GM18520 (cell line): ENCODE results near the gene ACE2.

ENCODE experiments used
- ATAC-seq: cut with Tn5 transposase; IDR thresholded peaks from one replicate; pipeline ENCODE4 v1.9.1; 2021; ENCODE audit not compliant: unreplicated experiment

Gene ACE2

GRCh38 chrX:15579778-15580747, 20.7 kb downstream of the ACE2 start:
- ATAC-seq: no peak

- ATAC-seq: no peak
Measured at GRCh38 chrX:15576019-15576418, 24.7 kb downstream of the ACE2 start.

DNA sequence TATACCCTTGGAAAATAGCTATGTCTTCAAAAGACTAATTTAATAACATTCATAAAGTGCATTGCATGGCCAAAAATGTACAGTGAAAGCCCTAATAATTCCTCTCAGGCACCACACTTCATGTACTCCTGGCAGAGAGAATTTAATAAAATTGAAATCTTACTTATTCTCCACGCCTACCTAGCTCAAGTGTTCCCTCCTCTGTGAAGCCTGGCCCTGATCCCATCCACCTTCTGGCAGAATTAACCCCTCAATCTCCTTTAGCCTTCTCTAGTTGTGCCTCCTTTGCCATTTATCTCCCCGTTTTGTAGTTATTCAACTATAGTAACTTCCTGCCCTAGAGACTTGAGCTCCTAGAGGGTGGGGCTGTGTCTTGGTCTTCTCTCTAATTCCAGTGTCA, 26.7 kb downstream of the ACE2 start:
- no peak for ATAC-seq

DNA sequence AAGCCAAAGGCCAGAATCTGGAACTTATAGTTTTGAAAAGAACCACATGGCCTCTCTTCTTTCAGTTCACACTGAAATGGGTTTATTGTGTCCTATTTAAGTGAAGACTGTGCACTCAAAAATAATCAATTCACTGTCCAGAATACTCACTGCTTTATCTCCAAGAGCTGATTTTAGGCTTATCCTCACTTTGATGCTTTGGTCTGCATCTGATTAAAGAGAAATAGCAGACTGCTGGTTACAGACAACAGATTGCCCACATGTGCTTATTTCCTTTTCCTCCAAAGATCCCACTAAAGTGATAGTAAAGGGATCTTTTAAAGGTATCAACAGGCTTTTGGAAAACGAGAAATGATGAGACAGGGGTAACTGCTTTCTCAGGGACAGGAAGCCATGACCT, 30.6 kb downstream of the ACE2 start:
- no peak for ATAC-seq

DNA sequence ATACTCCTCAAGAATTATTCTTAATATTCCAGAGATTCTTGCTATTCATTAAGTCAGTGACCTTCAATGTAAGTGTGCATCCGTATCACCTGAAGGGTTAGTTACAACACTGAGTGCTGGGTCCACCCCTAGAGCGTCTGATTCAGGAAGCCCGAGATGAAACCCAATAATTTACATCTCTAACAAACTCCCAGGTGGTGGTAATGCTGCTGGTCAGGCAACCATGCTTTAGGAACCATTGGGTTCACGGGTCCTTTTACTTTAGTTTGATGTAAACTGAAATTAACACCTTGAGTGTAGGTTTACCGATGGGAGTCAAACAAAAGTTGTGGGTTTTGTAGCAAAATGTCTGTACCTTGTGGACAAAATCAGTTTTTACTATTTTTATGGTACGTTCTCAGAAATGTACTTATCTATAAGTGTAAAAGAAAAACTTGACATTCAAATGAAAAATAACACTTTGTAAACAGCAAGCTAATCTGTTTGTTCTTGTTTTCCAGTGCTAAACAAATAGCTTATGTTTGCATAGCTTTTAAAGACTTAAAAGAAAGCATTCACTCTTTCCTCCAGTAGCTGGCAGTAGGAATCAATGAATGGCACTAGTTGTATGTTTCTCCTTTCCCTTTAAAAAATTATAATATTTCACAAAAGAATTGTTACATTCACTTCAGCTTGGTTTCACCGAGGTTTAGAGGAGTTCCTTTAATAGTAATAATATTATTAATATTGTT, 32.7 kb downstream of the ACE2 start:
- peak; percentile 52 for ATAC-seq

- no peak for ATAC-seq
Measured at GRCh38 chrX:15567267-15567666, 33.5 kb downstream of the ACE2 start.

DNA sequence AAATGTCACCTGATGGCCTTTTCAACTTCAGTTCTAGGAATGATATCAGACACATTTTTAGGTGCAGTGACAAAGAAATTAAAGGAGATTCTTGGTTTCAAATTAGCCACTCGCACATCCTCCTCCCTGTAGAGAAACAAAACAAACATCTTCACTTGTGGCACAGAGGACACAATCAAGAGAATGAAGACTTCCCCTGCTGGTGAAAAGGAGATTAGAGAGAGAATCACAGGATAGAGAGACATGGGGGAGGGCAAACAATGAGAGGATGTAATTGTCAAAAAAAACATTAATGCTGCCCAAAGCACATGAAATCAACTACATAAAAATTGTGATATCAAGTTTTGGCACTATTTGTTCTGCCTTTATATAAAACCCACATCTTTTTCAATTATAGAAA, 34.5 kb downstream of the ACE2 start:
- ATAC-seq: no peak

- no peak for ATAC-seq
Measured at GRCh38 chrX:15564981-15565579, 35.7 kb downstream of the ACE2 start.

GRCh38 chrX:15563056-15563455, 37.7 kb downstream of the ACE2 start:
- no peak for ATAC-seq

DNA sequence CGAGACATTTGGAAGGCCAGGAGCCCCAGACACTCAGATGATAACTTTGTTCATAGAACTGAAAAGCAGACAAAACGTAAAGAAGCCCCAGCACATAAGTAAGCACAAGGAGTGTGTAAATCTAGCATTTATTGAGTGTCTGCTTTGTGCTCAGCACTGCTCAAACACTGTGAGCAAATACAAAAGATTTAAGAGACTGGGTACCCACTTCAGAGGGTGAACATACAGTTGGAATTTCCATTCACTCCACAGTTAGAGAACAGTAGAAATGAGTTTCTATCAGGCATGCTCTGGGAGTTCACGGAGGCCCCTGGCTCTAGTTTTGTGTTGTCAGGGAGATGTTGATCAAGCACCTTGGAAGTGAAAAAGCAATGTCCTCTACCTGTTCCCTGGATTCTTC, 39.8 kb downstream of the ACE2 start:
- ATAC-seq: no peak

- ATAC-seq: no peak
Measured at GRCh38 chrX:15559227-15559626, 41.5 kb downstream of the ACE2 start.

DNA sequence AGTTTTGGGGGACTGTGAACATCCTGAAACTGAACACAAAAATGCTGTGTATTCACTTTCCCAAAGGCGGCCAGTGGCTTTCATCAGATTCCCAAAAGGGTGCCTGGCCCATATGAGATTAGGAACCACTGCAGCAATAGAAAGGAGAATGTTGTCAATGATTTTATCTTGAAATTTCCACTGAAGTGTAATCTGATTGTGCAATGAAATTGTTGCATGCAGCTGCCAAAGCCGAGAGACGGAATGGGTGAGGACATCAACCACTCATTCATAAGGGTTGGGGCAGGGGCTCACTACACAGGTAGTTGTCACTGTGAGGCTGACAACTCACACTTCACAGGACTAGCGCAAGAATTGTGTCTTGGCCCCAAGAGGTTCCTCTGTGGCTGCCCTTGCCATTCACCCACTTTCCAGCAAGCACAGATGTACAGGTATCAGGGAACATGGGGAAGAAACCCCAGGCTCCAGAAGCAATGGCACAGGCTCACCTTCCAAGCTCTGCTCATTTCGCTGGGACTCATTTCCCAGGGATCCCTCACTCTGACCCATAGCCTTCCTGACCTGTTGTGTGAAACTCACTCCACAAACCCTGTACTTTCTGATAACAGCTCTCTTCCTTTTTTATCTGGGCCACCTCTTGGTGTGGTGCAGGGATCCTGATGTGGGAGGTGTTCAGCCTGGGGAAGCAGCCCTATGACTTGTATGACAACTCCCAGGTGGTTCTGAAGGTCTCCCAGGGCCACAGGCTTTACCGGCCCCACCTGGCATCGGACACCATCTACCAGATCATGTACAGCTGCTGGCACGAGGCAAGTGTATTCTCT, 51.4 kb downstream of the ACE2 start:
- ATAC-seq: no peak

DNA sequence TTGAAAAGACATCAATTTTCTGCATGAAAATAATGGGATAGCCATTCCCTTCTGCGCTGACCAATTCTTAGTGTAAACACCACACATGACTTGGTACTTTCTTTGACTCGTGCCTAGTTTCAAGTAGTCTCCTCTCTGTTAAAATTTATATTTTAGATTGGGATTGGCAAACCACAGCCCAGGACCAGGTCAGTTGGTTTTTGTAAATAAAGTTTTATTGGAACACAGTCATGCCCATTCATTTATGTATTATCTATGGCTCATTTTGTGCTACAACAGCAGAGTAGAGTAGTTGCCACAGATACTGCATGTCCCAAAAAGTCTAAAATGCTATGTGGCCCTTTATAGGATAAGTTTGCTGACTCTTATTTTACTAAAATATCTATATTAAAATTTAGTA, 53.4 kb downstream of the ACE2 start:
- no peak for ATAC-seq

DNA sequence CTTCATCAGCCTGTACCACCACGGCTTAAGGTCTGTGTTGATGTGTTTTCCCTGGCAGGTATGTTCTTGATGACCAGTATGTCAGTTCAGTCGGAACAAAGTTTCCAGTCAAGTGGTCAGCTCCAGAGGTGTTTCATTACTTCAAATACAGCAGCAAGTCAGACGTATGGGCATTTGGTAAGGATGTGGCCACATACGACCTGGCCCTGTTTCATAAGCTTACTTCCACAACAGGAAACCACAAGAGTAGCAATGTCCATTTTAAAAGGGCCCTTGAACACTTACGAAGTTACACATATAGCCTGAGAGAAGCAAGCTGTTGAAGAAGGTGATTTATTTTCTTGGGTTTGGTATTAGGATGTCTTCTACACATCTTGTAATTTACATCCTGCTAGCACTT, 54.0 kb downstream of the ACE2 start:
- ATAC-seq: no peak

GRCh38 chrX:15530318-15530717, 70.4 kb downstream of the ACE2 start:
- ATAC-seq: no peak

DNA sequence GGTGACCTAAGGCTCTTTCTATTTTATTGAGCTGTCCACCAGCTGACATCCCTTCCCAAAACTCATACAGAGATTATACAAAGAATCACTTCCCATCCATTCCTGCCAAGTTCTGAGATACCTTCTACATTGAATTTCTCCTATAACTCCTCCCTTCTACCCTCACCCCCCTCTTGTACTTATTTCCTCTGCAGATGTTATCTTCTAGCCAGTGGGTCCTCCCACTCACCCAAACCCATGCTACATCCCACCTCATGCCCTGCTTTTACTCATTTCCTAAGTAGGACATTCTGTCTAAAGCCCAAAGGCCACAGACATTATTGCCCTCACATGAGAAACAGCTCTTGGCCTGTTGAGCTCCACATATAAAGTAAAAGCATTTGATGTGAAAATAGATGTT, 71.6 kb downstream of the ACE2 start:
- ATAC-seq: no peak

GRCh38 chrX:15525664-15526416, 74.9 kb downstream of the ACE2 start:
- no peak for ATAC-seq

GRCh38 chrX:15524417-15524816, 76.3 kb downstream of the ACE2 start:
- no peak for ATAC-seq

DNA sequence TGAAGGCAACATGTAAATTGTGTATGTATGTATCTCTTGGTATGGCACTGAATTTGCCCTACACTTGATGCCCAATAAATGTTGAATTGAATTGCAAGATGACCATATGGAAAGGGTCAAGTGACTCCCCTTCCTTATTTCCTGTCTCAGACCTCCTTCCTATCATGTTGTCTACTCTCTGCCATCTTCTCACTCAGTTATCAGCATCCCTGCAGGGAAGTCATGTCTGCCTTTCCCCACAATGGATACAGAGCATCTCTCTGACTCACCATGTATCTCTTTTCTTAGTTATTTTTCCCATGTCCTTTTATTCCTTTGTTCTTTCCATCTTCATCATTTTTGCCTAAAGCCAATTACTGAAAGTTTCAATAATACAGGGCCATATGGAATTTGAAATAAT, 77.7 kb downstream of the ACE2 start:
- ATAC-seq: no peak

GRCh38 chrX:15522464-15522863, 78.3 kb downstream of the ACE2 start:
- ATAC-seq: no peak
